A549 treated with AZD2906 at 1 μM for 4 hours (cell line): Measurements from ENCODE around the gene CEACAM3. TPM values are rescaled to one million over a fixed set of nuclear protein-coding genes. Genes with fewer than 3 reads are reported as not detected.

Experiments
- total RNA-seq: library from RNA; stranded (reverse); fragments of 200-300 nt; extraction: Qiagen RNA extraction; gene quantifications from 5 replicates; pipeline ENCODE4 v1.2.3, GENCODE V29; 2022

The CEACAM3 gene
- total RNA-seq, result not detected in 5 replicates

GRCh38 chr19:41796362-41796761 lies at the start of gene CEACAM3:
CEACAM3 (plus strand) TSS chr19:41796587; CDS start chr19:41796678, 91 bp downstream.

GRCh38 chr19:41755328-41755913 lies 41.0 kb upstream of the CEACAM3 start, which contains the start of gene CEACAM6:
CEACAM6 (plus strand) TSS chr19:41755530; CDS start chr19:41755639, 109 bp downstream.

GRCh38 chr19:41844601-41845000 lies 48.2 kb downstream of the CEACAM3 start, which contains the start of gene LYPD4:
LYPD4 (minus strand) TSS chr19:41844683; CDS start chr19:41839285, 5,398 bp downstream.

GRCh38 chr19:41845001-41845050 lies 48.4 kb downstream of the CEACAM3 start, which contains the start of gene DMRTC2:
DMRTC2 (plus strand) TSS chr19:41845042; CDS start chr19:41847429, 2,387 bp downstream.

GRCh38 chr19:41859618-41860418 lies 63.4 kb downstream of the CEACAM3 start, which contains the start of gene RPS19:
RPS19 (plus strand) TSS chr19:41860255; CDS start chr19:41860775, 520 bp downstream.

Other genes starting within 250 kb of the CEACAM3 start
- gene CEACAM21, start 220.4 kb upstream of the CEACAM3 start, total RNA-seq, result 0.08 TPM in 1 of 5 replicates, not detected in the others
- not detected in 5 replicates for gene CEACAM4, start 169.5 kb upstream of the CEACAM3 start, total RNA-seq
- gene CEACAM7, start 108.3 kb upstream of the CEACAM3 start, total RNA-seq, result 0.07 to 0.12 TPM (median 0.09 TPM) in 5 replicates
- gene CEACAM5, start 88.0 kb upstream of the CEACAM3 start, total RNA-seq, result 1.0 to 2.0 TPM (median 1.5 TPM) in 5 replicates
- 13.8 to 21.7 TPM (median 18.1 TPM) in 5 replicates for gene CEACAM6, start 41.1 kb upstream of the CEACAM3 start, total RNA-seq
- gene LYPD4, start 48.1 kb downstream of the CEACAM3 start, total RNA-seq, result not detected in 5 replicates
- gene DMRTC2, start 48.5 kb downstream of the CEACAM3 start, total RNA-seq, result not detected in 5 replicates
- gene RPS19, start 63.7 kb downstream of the CEACAM3 start, total RNA-seq, result 8,904 to 10,355 TPM (median 9,424 TPM) in 5 replicates
- 0.80 to 1.3 TPM (median 1.0 TPM) in 5 replicates for gene CD79A, start 80.7 kb downstream of the CEACAM3 start, total RNA-seq
- gene ARHGEF1, start 86.6 kb downstream of the CEACAM3 start, total RNA-seq, result 77.7 to 113 TPM (median 104 TPM) in 5 replicates
- 0.22 to 0.37 TPM (median 0.28 TPM) in 5 replicates for gene ERFL, start 131.9 kb downstream of the CEACAM3 start, total RNA-seq
- gene RABAC1, start 162.7 kb downstream of the CEACAM3 start, total RNA-seq, result 204 to 299 TPM (median 270 TPM) in 5 replicates
- 3.3 to 4.9 TPM (median 4.2 TPM) in 5 replicates for gene ATP1A3, start 197.6 kb downstream of the CEACAM3 start, total RNA-seq